Panc1 (cell line): Measurements from ENCODE around the gene GPC6. TPM values are rescaled to one million over a fixed set of nuclear protein-coding genes. Genes with fewer than 3 reads are reported as not detected.

Source experiments
- ATAC-seq: fragments of 200-7000 bp; cut with Tn5 transposase; 2 replicates; pipeline ENCODE4 v1.9.1; 2020; ENCODE audit warnings: mild to moderate bottlenecking, moderate library complexity
- BruUV-seq: library from RNA; stranded (reverse); fragments of 400-500 nt; replicated peaks from 2 replicates; lab custom pipeline; 2021; lab: Mats Ljungman, UMichigan
- CTCF ChIA-PET: fragments of 300-600 bp; sonication (Branson Sonifier 250); formaldehyde crosslinking; loops from one replicate; lab custom pipeline; 2022; ENCODE audit warnings: antibody characterized with exemption; lab: Charles Lee
- POLR2A ChIA-PET: fragments of 300-600 bp; sonication (Branson Sonifier 250); formaldehyde crosslinking; loops from one replicate; lab custom pipeline; 2022; ENCODE audit warnings: antibody characterized with exemption; lab: Charles Lee
- DNase-seq: peaks from one replicate; pipeline ENCODE4 v3.0.0-alpha.2; 2010; ENCODE audit warnings: low read depth, low spot score
- H3K27ac ChIP-seq: 2 replicates; pipeline ENCODE4 v1.5.1; 2011; ENCODE audit warnings: mild to moderate bottlenecking, low read length, inconsistent platforms
- H3K27me3 ChIP-seq: fragments of 200-500 bp; sonication (Bioruptor generic); 2 replicates; pipeline ENCODE4 v1.6.0; 2014; ENCODE audit warnings: low read length, inconsistent platforms; ENCODE audit not compliant: control insufficient read depth, insufficient read depth
- H3K36me3 ChIP-seq: fragments of 200-500 bp; sonication (Bioruptor generic); 2 replicates; pipeline ENCODE4 v1.5.1; 2014; ENCODE audit warnings: inconsistent platforms, mild to moderate bottlenecking, low read length, moderate library complexity; ENCODE audit not compliant: control insufficient read depth, insufficient read depth
- H3K4me1 ChIP-seq: 2 replicates; pipeline ENCODE4 v1.5.1; 2011; ENCODE audit warnings: inconsistent platforms, mild to moderate bottlenecking, low read length, moderate library complexity; ENCODE audit not compliant: control insufficient read depth, insufficient read depth
- H3K4me3 ChIP-seq, 2 experiments: 2 replicates each; pipeline ENCODE4 v1.5.1; 2011 to 2012; ENCODE audit warnings: low read depth in 2 of 2, low read length in 2 of 2, mild to moderate bottlenecking in 2 of 2, inconsistent platforms in 1 of 2, moderate library complexity in 1 of 2
- H3K9me3 ChIP-seq: fragments of 200-500 bp; sonication (Bioruptor generic); 2 replicates; pipeline ENCODE4 v1.5.1; 2014; ENCODE audit warnings: low read depth, mild to moderate bottlenecking, inconsistent platforms, low read length, moderate library complexity; ENCODE audit not compliant: control insufficient read depth, insufficient read depth
- CTCF ChIP-seq: fragments of 450-650 bp; IDR thresholded peaks from 2 replicates; pipeline ENCODE4 v1.5.1; 2017; ENCODE audit warnings: mild to moderate bottlenecking
- POLR2AphosphoS5 ChIP-seq: IDR thresholded peaks from 2 replicates; pipeline ENCODE4 v1.6.1; 2012; ENCODE audit warnings: mild to moderate bottlenecking, low read depth, low read length, moderate library complexity
- SIN3A ChIP-seq: IDR thresholded peaks from 2 replicates; pipeline ENCODE4 v1.6.1; 2012; ENCODE audit warnings: low read depth, mild to moderate bottlenecking, low read length, moderate library complexity, borderline replicate concordance; ENCODE audit not compliant: insufficient read depth
- TCF7L2 ChIP-seq: IDR thresholded peaks from 2 replicates; pipeline ENCODE4 v1.6.1; 2011; ENCODE audit warnings: mild to moderate bottlenecking, low read depth, low read length, inconsistent platforms
- in situ Hi-C: cut with HindIII; loops from 2 replicates; pipeline ENCODE4 v1.10.0; 2016; ENCODE audit warnings: low sequenced_read_pairs, low pct_unique_long_range_greater_than_20kb
- intact Hi-C: fragments of 100-400 bp; cut with micrococcal nuclease; formaldehyde crosslinking; loops from one replicate; pipeline ENCODE4 v1.10.0; 2022; ENCODE audit not compliant: unreplicated experiment
- total RNA-seq: library from RNA; stranded (reverse); gene quantifications from one replicate; pipeline ENCODE4 v1.2.1, GENCODE V29; 2021; ENCODE audit not compliant: unreplicated experiment
- TF ChIP-seq, protein P1 (sequence below), 2 experiments: IDR thresholded peaks; 2 replicates each; pipeline ENCODE4 v1.6.1; 2011 to 2012; ENCODE audit warnings: low read depth in 2 of 2, control low read depth in 1 of 2, low read length in 1 of 2, mild to moderate bottlenecking in 1 of 2, moderate library complexity in 1 of 2; ENCODE audit not compliant: insufficient read depth in 1 of 2

The GPC6 gene
- total RNA-seq, 1 experiment from 2014 or later, result 4.8 TPM

- DNase-seq (no peak), ATAC-seq (no peak)
- POLR2A ChIA-PET, result no interaction called here
- CTCF ChIA-PET, result no interaction called here
- Histone ChIP-seq H3K36me3 (no peaks in the 10 kb centered on the region), H3K4me1 (no peaks in the 10 kb centered on the region), H3K27me3 (no peaks in the 10 kb centered on the region), H3K27ac (no peak overlapping the region; the same call in 1 of the 2 replicates), H3K9me3 (no peaks in the 10 kb centered on the region), H3K4me3 (no peak overlapping the region)
- in situ Hi-C loops (no loop called here), intact Hi-C loops (no loop called here)
- no TSS peak for BruUV-seq
- TF ChIP-seq CTCF, result no peak
- TF ChIP-seq, protein P1, sequence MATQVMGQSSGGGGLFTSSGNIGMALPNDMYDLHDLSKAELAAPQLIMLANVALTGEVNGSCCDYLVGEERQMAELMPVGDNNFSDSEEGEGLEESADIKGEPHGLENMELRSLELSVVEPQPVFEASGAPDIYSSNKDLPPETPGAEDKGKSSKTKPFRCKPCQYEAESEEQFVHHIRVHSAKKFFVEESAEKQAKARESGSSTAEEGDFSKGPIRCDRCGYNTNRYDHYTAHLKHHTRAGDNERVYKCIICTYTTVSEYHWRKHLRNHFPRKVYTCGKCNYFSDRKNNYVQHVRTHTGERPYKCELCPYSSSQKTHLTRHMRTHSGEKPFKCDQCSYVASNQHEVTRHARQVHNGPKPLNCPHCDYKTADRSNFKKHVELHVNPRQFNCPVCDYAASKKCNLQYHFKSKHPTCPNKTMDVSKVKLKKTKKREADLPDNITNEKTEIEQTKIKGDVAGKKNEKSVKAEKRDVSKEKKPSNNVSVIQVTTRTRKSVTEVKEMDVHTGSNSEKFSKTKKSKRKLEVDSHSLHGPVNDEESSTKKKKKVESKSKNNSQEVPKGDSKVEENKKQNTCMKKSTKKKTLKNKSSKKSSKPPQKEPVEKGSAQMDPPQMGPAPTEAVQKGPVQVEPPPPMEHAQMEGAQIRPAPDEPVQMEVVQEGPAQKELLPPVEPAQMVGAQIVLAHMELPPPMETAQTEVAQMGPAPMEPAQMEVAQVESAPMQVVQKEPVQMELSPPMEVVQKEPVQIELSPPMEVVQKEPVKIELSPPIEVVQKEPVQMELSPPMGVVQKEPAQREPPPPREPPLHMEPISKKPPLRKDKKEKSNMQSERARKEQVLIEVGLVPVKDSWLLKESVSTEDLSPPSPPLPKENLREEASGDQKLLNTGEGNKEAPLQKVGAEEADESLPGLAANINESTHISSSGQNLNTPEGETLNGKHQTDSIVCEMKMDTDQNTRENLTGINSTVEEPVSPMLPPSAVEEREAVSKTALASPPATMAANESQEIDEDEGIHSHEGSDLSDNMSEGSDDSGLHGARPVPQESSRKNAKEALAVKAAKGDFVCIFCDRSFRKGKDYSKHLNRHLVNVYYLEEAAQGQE (IDR thresholded peaks at IDR 0.05; ENCODE audit: insufficient read depth in 1 of 2, low read depth in 2 of 2, low read length in 1 of 2), result peak; percentile 65 to 83; a peak in 3 of 4 replicates
- TF ChIP-seq TCF7L2, result no peak
Measured at GRCh38 chr13:93690139-93690538, 463.5 kb downstream of the GPC6 start.

GRCh38 chr13:93698016-93698613 lies 471.5 kb downstream of the GPC6 start:
- Histone ChIP-seq H3K27me3 (no peaks in the 10 kb centered on the region), H3K4me1 (no peaks in the 10 kb centered on the region), H3K36me3 (no peaks in the 10 kb centered on the region), H3K4me3 (no peak overlapping the region), H3K9me3 (no peaks in the 10 kb centered on the region), H3K27ac (no peak overlapping the region)
- POLR2A ChIA-PET, result no interaction called here
- DNase-seq (no peak), ATAC-seq (no peak)
- TF ChIP-seq POLR2AphosphoS5, result no peak
- no peak for TF ChIP-seq TCF7L2
- no peak for TF ChIP-seq SIN3A
- TF ChIP-seq, protein P1 (IDR thresholded peaks at IDR 0.05; ENCODE audit: insufficient read depth in 1 of 2, low read depth in 2 of 2, low read length in 1 of 2), result no peak
- BruUV-seq, result no TSS peak
- CTCF ChIA-PET, result no interaction called here
- intact Hi-C loops (no loop called here), in situ Hi-C loops (no loop called here)
